Amygdala (tissue), 56 donors: Measurements from ENCODE around the gene SCAF11.

ENCODE experiments used
- DNase-seq, 56 donors: peaks; one replicate each; lab custom pipeline; 2025; lab: John Stamatoyannopoulos, UW

SCAF11 gene

GRCh38 chr12:45928309-45928708 is 62.1 kb downstream of the SCAF11 start:
- no peak for DNase-seq

GRCh38 chr12:45918818-45919217 is 71.6 kb downstream of the SCAF11 start:
- DNase-seq, result no peak

- no peak for DNase-seq
Observed at GRCh38 chr12:45915405-45915804, 75.0 kb downstream of the SCAF11 start.

DNA sequence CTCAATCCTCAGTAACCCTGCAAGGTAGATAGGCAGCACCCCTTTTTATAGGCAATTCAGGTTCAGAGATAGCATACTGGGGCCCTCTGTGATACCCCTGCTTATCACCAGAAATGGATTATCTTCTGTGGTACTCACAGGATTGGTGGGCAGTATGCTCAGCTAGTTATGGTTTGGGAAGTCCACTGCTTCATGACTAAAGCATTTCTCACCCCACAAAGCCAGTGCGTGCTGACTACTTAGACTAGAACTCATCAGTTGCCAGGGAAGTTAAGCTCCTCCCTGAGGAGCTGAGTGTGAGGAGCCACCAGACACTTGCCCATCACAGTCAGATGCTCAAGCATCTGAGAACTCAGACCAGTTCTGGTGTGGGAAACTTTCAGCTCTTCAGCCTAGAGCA is 76.3 kb downstream of the SCAF11 start:
- DNase-seq, result no peak

DNA sequence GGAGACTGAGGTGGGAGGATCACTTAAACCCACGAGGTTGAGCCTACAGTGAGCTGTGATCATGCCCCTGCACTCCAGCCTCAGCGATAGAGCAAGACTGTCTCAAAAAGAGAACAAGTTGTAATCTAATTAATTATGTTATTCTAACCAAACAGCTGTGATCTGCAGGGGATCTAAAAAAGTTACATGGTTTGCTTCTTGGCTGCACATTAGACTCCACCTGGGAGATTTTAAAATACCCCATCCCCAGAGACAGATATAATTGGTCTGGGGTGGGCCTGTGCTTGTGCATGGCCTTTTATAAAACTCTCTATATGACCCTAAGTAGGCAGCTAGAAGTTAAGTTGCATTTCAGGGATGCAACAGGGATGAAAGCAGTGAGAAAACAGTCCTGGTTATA is 76.7 kb downstream of the SCAF11 start:
- no peak for DNase-seq

- no peak for DNase-seq
Observed at GRCh38 chr12:45912774-45913173, 77.6 kb downstream of the SCAF11 start.

GRCh38 chr12:45909041-45909713 is 81.2 kb downstream of the SCAF11 start:
- no peak for DNase-seq

DNA sequence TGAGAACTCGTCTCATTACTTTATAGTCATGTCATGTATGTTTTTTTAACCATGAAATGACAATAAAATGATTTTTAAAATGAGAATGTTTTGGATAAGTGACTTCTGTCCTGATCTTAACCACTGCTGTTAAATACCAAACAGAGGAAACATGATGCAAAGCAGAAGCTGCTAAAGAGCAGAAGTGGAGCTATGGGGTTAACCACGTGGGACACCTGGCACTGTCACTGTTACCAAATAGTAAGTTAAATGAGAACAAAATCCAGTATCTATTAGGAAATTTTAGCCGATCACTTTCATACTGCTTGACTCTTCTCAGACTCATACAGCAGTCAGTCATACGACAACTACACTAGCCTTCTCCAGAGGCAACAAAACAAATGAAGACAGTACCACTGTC is 82.4 kb downstream of the SCAF11 start:
- no peak for DNase-seq

GRCh38 chr12:45898094-45898493 is 92.3 kb downstream of the SCAF11 start:
- no peak for DNase-seq

- DNase-seq, result no peak
Observed at GRCh38 chr12:45895961-45896360, 94.4 kb downstream of the SCAF11 start.

GRCh38 chr12:45893240-45893639 is 97.1 kb downstream of the SCAF11 start:
- DNase-seq, result peak in 9 of 56 donors; percentile 1 to 55 (median 2)

DNA sequence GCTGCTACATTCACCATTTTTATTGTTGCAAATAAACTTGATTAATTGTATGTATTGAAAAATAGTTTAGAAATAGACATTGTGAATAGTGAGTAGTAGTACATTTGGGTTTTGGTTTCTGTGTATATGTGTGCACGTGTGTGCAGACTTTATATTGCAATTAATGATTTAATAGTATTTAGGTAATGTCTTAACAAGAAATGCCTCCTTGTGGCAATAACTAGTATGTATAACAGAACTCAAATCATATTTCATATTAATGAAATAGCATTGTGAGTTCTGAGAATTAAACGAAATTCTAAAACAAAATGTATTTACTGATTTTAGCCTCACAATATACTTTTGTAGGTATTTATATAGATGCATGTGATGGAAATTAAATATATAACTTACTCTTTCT is 100.1 kb downstream of the SCAF11 start:
- DNase-seq, result no peak

DNA sequence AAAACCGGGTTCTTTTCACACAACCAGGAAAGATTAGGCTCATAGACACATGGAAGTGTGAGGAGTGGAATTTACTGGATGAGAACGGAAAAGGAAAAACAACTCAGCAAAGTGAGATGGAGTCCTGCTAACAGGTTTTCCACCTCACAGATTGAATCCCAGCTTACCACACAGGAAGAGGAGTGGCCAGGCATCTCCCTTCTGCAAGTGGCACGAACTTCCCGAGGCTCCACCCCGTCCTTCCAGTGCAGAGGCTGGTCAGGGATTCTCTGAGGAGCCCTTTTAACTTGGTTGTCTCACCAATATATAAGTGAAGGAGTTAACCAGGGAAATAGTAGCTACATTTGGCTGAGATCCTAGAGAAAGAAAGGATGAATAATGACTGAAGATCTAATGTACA is 102.8 kb downstream of the SCAF11 start:
- no peak for DNase-seq

DNA sequence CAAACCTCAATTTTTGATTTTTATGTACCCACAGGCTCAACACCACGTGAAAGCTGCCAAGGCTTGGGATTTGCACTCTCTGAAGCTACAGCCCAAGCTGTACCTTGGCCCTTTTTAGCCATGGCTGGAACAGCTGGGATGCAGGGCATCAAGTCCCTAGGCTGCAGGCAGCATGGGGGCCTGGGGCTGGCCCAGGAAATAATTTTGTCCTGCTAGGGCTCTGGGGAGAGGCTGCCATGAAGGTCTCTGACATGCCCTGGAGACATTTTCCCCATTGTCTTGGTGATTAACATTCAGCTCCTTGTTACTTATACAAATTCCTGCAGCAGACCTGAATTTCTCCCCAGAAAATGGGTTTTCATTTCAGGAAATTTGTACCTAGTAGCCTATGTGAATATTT is 103.7 kb downstream of the SCAF11 start:
- no peak for DNase-seq

GRCh38 chr12:45883187-45883586 is 107.2 kb downstream of the SCAF11 start:
- no peak for DNase-seq

DNA sequence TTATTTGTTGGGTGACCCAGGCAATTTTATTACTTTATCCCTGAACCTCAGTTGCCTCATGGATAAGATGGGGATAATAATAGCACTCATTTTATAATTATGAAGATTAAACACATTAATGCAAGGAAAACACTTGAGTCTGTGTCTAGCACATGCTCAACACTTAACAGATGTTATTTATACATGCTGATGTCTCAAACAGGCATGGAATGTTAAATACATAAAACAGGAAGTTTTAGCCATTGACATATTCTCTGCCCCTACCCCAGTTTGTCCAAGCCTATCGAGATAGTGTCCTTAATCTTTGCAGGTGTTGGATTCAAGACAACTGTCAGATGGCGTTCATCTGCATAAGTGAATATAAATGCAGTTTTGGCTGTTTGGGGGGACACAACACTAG is 109.8 kb downstream of the SCAF11 start:
- DNase-seq, result no peak

- DNase-seq, result no peak
Observed at GRCh38 chr12:45879363-45879895, 110.9 kb downstream of the SCAF11 start.

- DNase-seq, result no peak
Observed at GRCh38 chr12:45878630-45879255, 111.6 kb downstream of the SCAF11 start.

DNA sequence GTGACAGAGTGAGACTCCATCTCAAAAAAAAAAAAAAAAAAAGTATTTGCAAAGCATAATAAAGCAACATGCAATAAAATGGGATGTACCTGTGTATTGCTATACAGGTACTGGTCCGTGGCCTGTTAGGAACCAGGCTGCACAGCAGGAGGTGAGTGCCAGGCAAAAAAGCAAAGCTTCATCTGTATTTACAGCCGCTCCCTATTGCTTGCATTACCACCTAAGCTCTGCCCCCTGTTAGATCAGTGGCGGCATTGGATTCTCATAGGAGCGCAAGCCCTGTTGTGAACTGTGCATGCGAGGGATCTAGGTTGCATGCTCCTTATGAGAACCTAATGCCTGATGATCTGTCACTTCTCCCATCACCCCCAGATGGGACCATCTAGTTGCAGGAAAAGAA is 113.3 kb downstream of the SCAF11 start:
- DNase-seq, result no peak

DNA sequence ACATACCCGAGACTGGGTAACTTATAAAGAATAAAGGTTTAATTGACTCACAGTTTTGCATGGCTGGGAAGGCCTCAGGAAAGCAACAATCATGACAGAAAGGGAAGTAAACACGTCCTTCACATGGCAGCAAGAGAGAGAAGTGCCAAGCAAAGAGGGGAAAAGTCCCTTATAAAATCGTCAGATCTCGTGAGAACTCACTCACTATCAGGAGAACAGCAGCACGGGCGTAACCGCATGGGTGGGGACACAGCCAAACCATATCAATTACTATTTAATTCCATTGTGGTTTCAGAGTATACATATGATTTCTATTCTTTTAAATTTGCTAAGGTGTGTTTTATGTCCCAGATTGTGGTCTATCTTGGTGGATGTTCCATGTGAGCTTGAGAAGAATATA is 117.9 kb downstream of the SCAF11 start:
- DNase-seq, result no peak
